ENCODE measurements around the gene EPDR1. TPM values are rescaled to one million over a fixed set of nuclear protein-coding genes. Genes with fewer than 3 reads are reported as not detected.
"Not testable (repeated sequence)": the region's sequence is repeated elsewhere in the genome, so short reads cannot be mapped to it uniquely, and the experiment has no call there.

Gene EPDR1
- total RNA-seq, 1 donor from 2014 or later = 11.4 TPM

DNA sequence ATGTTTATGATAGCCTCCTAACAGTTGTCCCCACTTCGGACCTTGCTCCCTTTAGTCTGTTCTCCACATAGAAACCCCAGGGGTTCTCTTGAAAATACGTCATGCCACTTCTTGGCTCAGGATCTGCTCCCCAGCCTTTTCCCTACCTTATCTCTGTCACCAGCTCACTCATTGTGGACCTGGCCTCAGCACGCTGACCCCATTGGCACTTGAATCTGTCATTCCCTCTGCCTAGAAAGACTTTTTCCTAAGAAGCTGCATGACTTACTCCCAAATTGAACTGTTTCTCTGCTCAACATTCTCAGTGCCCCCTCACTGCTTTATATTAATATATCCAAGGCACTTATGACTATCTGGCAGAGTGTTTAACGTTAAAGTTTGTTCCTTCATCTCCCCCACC is 8.4 kb downstream of the EPDR1 start:
- DNase-seq = no peak

- no peak for DNase-seq
Observed at GRCh38 chr7:37930226-37930948, 9.9 kb downstream of the EPDR1 start.

DNA sequence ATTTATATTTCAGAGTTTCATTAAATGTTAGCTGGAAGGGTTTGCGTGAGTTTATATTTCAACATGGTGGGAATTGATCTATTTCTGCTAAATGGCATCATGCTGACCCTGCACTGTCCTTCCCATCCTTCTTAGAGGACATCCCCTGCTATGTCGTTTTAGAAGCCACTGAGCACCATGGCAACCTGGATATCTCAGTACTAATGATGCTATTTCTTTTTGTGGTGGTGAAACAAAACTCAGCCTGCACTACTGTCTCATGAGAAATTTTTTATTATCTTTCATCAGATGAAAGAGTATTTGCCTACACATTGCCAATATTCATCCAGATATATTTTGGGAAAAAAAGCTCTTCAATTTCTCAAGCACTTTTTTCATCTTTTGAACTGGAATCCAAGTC is 12.1 kb downstream of the EPDR1 start:
- DNase-seq = no peak

DNA sequence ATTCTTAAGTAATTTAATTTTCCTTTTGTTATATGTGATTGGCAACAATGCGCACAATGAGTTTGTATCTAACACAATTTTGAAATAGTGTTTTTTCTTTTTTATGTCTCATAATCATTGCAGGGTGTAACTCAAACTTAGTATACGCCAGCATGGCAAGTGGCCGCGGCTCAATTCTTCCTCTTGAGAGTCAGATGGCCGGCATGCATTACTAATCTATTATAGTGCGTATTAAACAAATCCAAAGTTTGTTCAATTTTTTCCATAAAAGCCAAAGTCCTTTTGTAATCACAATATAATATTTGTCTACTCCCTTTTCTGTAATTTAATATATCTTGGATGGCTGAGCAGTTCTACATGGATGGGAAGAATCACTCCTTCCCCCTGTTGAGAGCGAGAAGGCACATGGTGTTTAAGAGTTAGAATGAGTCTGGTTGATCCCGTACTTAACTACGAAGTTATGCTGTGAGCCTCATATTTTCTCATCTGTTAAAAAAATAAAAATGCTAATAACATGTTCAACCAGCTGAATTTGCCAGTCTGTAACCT is 12.7 kb downstream of the EPDR1 start:
- DNase-seq = peak; percentile 19

DNA sequence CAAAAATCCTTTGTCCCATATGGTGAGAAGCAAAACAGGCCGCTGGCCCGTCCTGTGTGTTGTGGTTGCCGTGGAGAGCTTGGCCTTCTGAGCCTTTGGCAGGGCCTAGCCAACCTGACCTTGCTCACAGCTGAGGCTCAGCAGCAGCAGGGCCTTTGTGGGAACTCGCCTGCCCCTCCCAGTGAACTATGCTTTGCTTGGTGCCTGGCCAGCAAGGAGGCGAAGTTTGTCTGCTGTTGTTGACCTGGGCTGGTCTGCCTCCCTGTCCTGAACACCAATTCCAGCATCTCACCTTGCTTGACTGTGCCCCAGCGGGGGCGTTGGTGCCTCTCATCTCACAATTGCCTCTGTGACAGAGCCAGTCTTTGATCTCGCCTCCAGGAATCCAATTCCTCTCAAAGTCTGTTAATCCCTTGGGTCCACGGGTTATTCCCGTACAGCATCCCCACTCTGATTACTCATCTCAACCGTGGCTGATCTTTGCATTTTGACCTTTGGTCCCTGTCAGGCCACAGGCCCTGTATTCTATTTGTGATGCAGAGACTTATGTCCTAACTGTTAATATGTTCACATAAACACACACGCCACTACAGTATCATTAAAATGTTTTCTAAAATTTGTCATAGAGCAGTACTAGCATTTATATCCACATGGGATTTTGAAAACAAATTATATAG is 22.6 kb downstream of the EPDR1 start:
- no peak for DNase-seq

- peak; percentile 11 for DNase-seq
Observed at GRCh38 chr7:37943905-37944736, 23.7 kb downstream of the EPDR1 start.

GRCh38 chr7:37944737-37945054 is 24.3 kb downstream of the EPDR1 start:
- no peak for DNase-seq

DNA sequence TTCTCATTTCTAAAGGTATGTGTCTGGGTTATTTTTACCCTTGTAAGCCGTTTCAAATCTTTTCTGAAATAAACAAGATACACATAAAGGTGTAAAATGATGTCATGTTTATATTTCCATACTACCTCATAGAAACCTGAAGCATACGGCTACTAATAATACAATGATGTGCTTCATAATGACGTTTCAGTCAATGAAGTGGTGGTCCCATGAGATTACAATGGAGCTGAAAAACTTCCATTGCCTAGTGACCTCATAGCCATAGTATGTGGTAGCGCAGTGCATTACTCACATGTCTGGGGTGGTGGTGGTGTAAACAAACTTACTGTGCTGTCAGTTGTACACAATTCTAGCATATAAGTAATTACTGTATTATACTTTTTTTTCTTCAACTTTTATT is 24.9 kb downstream of the EPDR1 start:
- no peak for DNase-seq

- DNase-seq = no peak
Observed at GRCh38 chr7:37947138-37947940, 26.9 kb downstream of the EPDR1 start.

DNA sequence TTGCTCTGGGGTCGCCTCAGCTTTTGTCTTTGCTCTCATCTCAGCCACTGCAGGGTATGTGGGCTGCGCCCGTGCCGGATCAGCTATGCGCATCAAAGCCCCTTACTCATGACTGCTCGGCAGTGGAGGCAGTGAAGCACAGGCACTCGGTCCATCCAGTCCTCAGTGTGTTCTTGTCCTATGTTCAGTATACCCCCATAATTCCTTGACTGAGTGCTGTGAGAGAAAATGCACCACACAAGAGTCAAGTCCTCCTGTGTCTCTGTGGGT is 27.4 kb downstream of the EPDR1 start:
- no peak for DNase-seq

DNA sequence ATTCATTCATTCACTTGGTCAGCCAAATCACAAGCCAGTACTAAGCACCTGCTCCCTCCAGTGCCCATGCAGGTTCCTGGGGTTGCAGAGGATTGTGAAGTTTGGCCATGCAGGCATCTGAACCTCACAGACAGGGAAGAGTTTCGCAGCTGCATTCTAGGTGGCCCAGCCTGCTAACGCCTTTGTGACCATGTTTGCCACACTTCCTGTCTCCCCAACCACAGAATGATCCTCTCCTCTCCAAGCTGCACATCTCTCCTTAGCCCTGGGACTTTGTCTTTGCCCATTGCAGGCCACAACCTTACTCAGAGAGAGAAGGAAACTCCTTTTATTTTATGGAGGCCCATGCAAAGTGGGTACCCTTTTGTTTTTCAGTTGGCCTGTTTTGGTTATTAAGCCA is 31.8 kb downstream of the EPDR1 start:
- DNase-seq = no peak

- not testable (repeated sequence) for DNase-seq
Observed at GRCh38 chr7:37954217-37954616, 33.8 kb downstream of the EPDR1 start.

DNA sequence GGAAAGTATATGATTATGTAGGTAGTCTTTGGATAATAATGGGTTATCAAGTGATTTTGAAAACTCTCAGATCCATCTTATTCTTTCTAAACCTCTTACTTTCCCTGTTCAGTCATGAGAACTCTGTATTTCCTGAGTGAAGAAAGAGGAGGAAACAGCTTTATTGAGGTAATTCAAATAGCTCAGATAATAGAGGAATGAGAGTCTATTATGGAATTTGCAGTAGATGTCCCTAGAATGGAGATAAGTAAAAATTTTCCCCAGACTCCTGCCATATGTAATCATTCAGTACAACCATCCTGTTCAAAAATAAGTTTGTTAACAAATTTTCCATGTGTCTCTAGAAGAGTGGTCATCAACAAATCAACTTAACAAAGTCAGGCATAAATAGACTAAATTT is 36.4 kb downstream of the EPDR1 start:
- no peak for DNase-seq

- no peak for DNase-seq
Observed at GRCh38 chr7:37957221-37957970, 37.0 kb downstream of the EPDR1 start.

DNA sequence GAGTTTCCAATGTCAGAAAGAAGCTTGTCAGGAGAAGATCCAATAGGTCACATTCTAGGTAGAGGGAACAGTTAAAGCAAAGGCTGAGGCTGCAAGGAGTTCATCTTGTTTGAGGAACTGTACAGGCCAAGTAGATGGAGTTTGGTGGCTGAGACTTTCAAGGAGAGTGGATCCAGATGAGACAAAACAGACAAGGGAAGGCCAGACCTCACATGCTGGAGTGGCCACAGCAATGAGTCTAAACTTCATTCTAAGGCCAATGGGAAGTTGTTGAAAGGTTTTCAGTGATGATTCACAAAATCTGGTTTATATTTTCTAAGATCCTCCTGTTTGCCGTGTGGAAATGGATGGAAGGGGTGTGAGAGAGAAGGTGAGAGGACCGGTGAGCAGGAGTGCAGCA is 40.0 kb downstream of the EPDR1 start:
- no peak for DNase-seq

DNA sequence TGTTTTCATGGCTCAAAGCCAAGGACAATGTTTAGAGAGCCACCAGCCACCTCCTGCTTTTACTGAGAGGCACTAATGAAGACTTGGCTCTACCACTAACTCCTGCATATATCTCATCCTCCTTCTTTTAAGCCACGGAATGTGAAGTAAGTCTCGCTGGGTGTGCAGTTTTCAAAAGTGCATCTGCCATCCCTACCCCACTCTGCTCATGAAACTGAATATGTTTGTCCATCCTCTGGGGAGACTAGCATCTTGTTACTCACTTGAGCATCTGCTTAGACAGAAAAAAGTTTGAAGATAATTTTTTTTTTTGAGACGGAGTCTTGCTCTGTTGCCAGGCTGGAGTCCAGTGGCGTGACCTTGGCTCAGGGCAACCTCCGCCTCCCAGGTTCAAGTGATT is 40.8 kb downstream of the EPDR1 start:
- no peak for DNase-seq

DNA sequence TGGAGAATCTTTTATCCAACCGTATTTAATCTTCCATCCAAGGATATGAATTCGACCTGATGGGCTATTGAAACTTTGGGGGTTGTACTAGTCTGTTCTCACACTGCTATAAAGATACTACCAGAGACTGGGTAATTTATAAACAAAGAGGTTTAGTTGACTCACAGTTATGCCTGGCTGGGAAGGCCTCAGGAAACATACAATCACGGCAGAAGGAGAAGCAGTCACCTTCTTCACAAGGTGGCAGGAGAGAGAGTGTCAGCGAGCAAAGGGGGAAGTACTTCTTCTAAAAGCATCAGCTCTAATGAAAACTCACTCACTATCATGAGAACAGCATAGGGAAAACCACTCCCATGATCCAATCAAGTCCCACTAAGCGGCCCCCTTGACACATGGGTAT is 43.8 kb downstream of the EPDR1 start:
- DNase-seq = no peak

GRCh38 chr7:37970211-37970610 is 49.8 kb downstream of the EPDR1 start:
- DNase-seq = no peak

- DNase-seq = no peak
Observed at GRCh38 chr7:37971491-37971890, 51.1 kb downstream of the EPDR1 start.

DNA sequence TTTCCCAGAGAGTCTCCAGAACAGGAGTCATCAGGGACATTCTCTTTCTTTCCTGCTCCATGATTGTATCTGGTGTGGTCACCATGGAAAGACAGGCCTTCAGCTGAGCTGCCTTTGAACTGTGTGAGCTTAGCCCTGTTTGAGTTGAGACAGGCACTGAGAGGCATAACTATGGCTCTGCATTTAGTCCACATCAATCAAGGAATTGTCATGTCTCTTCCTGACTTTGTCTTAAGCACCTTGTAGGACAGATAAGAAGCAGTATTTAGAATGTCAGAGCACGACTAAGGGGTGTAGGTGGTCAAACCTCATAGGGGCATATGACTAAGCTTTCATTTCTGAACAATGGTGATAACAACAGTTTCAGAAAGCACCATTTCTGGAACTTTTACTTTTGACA is 53.5 kb downstream of the EPDR1 start:
- DNase-seq = no peak

- no peak for DNase-seq
Observed at GRCh38 chr7:37974711-37975110, 54.3 kb downstream of the EPDR1 start.

DNA sequence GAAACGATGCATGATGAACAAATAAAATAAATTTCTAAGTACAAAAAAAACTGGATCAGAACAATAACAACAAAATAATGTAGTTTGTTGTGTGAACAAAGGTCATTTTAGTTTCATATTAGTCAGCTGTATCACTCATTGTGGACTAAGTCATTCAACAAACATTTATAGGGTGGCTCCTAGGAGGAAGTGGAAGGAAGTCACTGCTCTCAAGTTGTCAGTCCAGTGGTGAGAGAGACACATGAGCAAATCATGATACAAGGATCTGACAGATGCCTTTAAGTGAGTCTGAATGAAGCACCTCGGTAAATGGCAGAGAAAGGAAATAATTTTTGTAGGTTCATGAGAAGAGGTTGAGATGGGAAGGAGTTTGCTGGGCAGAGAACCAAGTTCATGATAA is 56.8 kb downstream of the EPDR1 start:
- DNase-seq = no peak

All from skin of body (tissue), 2 donors.